Keratinocyte (primary cell): Measurements from ENCODE around the gene KBTBD6.

Experiments
- CTCF ChIP-seq, 3 experiments: IDR thresholded peaks in 1 of 3; conservative IDR thresholded peaks in 1 of 3; optimal IDR thresholded peaks in 1 of 3; 2 replicates in 2 of 3; 3 replicates in 1 of 3; pipeline versions ENCODE3 to v1.5.1; 2011; ENCODE audit warnings: low read length in 3 of 3, mild to moderate bottlenecking in 3 of 3, moderate library complexity in 2 of 3, control low read depth in 1 of 3, inconsistent platforms in 1 of 3; ENCODE audit not compliant: insufficient read depth in 2 of 3; ENCODE audit errors: extremely low read depth in 1 of 3
- EZH2 ChIP-seq: IDR thresholded peaks from one replicate; pipeline ENCODE4 v1.6.1; 2012; ENCODE audit warnings: inconsistent platforms, mild to moderate bottlenecking, low read length, moderate library complexity

GRCh38 chr13:41127701-41128100 is 4.9 kb downstream of the KBTBD6 start:
- no peak for TF ChIP-seq CTCF (optimal IDR thresholded peaks at IDR 0.05 in 1 of 3, IDR thresholded peaks at IDR 0.05 in 1 of 3, conservative IDR thresholded peaks at IDR 0.05 in 1 of 3; ENCODE audit: extremely low read depth in 1 of 3, insufficient read depth in 2 of 3, low read length in 3 of 3)
- TF ChIP-seq EZH2 = no peak
